H1 (cell line): Measurements from ENCODE around the gene ANO2. TPM values are rescaled to one million over a fixed set of nuclear protein-coding genes. Genes with fewer than 3 reads are reported as not detected.

Experiments used
- CTCF ChIA-PET: fragments of 300-600 bp; sonication (Branson Sonifier 250); formaldehyde crosslinking; loops from one replicate; lab custom pipeline; 2021; ENCODE audit not compliant: partially characterized antibody; lab: Charles Lee
- POLR2A ChIA-PET: fragments of 300-600 bp; sonication (Branson Sonifier 250); formaldehyde crosslinking; loops from one replicate; lab custom pipeline; 2021; ENCODE audit warnings: inconsistent platforms; ENCODE audit not compliant: partially characterized antibody; lab: Charles Lee
- DNase-seq, 2 experiments: peaks; one replicate each; pipeline versions ENCODE4 v3.0.0 to v3.0.0-alpha.2; 2010 to 2022; ENCODE audit warnings: low spot score in 2 of 2, low read depth in 1 of 2, mixed read lengths in 1 of 2
- FAIRE-seq: peaks from 2 replicates; lab custom pipeline; 2011; peaks lifted over from hg19 to GRCh38; lab: Jason Lieb, UNC
- H2AFZ ChIP-seq: 2 replicates; pipeline ENCODE4 v1.8.1; 2012; ENCODE audit warnings: low read length, inconsistent platforms
- H2AK5ac ChIP-seq: 2 replicates; pipeline ENCODE4 v1.6.1; 2013; ENCODE audit warnings: low read depth, low read length
- H2BK120ac ChIP-seq: replicated peaks from 2 replicates; pipeline ENCODE3; 2013; ENCODE audit warnings: low read depth, low read length, inconsistent platforms
- H2BK12ac ChIP-seq: 2 replicates; pipeline ENCODE4 v1.6.1; 2013; ENCODE audit warnings: low read depth, low read length
- H2BK15ac ChIP-seq: 2 replicates; pipeline ENCODE4 v1.6.1; 2013; ENCODE audit warnings: low read length
- H2BK20ac ChIP-seq: 2 replicates; pipeline ENCODE4 v1.6.1; 2013; ENCODE audit warnings: low read length
- H2BK5ac ChIP-seq: 2 replicates; pipeline ENCODE4 v1.6.1; 2013; ENCODE audit warnings: low read depth, low read length
- H3K14ac ChIP-seq: 2 replicates; pipeline ENCODE4 v1.6.1; 2013; ENCODE audit warnings: inconsistent platforms; ENCODE audit not compliant: insufficient read length
- H3K18ac ChIP-seq: 2 replicates; pipeline ENCODE4 v1.6.1; 2013; ENCODE audit warnings: low read length; ENCODE audit errors: extremely low read depth
- H3K23ac ChIP-seq: 2 replicates; pipeline ENCODE4 v1.6.1; 2013; ENCODE audit warnings: inconsistent platforms; ENCODE audit not compliant: insufficient read length
- H3K23me2 ChIP-seq: 2 replicates; pipeline ENCODE4 v1.6.1; 2013; ENCODE audit warnings: low read depth, low read length
- H3K27ac ChIP-seq: 2 replicates; pipeline ENCODE4 v1.6.1; 2011; ENCODE audit warnings: low read depth, low read length, inconsistent platforms
- H3K27me3 ChIP-seq, 4 experiments: replicated peaks in 1 of 4; 1 replicate in 1 of 4; 2 replicates in 3 of 4; pipeline versions ENCODE4 v1.6.1 to v1.8.1; 2011 to 2013; ENCODE audit warnings: low read length in 3 of 4, mild to moderate bottlenecking in 3 of 4, inconsistent platforms in 2 of 4, mixed read lengths in 2 of 4, moderate library complexity in 1 of 4; ENCODE audit not compliant: control insufficient read depth in 3 of 4, insufficient read depth in 3 of 4; ENCODE audit errors: extremely low read depth in 1 of 4
- H3K36me3 ChIP-seq, 4 experiments: 2 replicates each; pipeline versions ENCODE4 v1.6.1 to v1.8.1; 2011 to 2013; ENCODE audit warnings: mild to moderate bottlenecking in 4 of 4, low read length in 3 of 4, moderate library complexity in 2 of 4, control low read depth in 1 of 4, inconsistent platforms in 1 of 4; ENCODE audit not compliant: insufficient read depth in 4 of 4, control insufficient read depth in 2 of 4
- H3K4ac ChIP-seq: replicated peaks from 2 replicates; pipeline ENCODE3; 2013; ENCODE audit warnings: low read length, low read depth, mixed read lengths, inconsistent platforms; ENCODE audit not compliant: insufficient read length
- H3K4me1 ChIP-seq, 4 experiments: replicated peaks in 1 of 4; 1 replicate in 1 of 4; 2 replicates in 3 of 4; pipeline versions ENCODE4 v1.6.1 to v1.8.1; 2011 to 2013; ENCODE audit warnings: low read length in 3 of 4, inconsistent platforms in 2 of 4, mixed read lengths in 1 of 4; ENCODE audit not compliant: insufficient read depth in 4 of 4, control insufficient read depth in 3 of 4
- H3K4me2 ChIP-seq, 2 experiments: 2 replicates each; pipeline versions ENCODE4 v1.6.1 to v1.8.1; 2011 to 2013; ENCODE audit warnings: low read depth in 2 of 2, low read length in 2 of 2, control low read depth in 1 of 2, inconsistent platforms in 1 of 2, mild to moderate bottlenecking in 1 of 2; ENCODE audit not compliant: insufficient read depth in 1 of 2
- H3K4me3 ChIP-seq, 4 experiments: fragments of 200-600, 300-600 bp in 1 of 4; sonication (generic), shearing (Covaris generic), sonication (Bioruptor Twin) in 1 of 4; 2 replicates each; pipeline versions ENCODE4 v1.5.1 to v1.8.1; 2011 to 2016; ENCODE audit warnings: low read length in 4 of 4, low read depth in 3 of 4, control low read depth in 2 of 4, inconsistent platforms in 2 of 4, mild to moderate bottlenecking in 2 of 4, mixed read lengths in 1 of 4, moderate library complexity in 1 of 4; ENCODE audit not compliant: insufficient read depth in 2 of 4; ENCODE audit errors: extremely low read depth in 1 of 4
- H3K56ac ChIP-seq: replicated peaks from 2 replicates; pipeline ENCODE3; 2013; ENCODE audit warnings: low read depth, mild to moderate bottlenecking, mixed read lengths, low read length, inconsistent platforms; ENCODE audit not compliant: insufficient read length
- H3K79me1 ChIP-seq: 2 replicates; pipeline ENCODE4 v1.6.1; 2013; ENCODE audit warnings: low read depth, low read length, control low read depth
- H3K79me2 ChIP-seq, 2 experiments: 2 replicates each; pipeline versions ENCODE4 v1.6.1 to v1.8.1; 2012 to 2013; ENCODE audit warnings: low read length in 2 of 2, mild to moderate bottlenecking in 2 of 2, inconsistent platforms in 1 of 2; ENCODE audit not compliant: insufficient read depth in 2 of 2, control insufficient read depth in 1 of 2
- H3K9ac ChIP-seq, 4 experiments: replicated peaks in 1 of 4; 1 replicate in 1 of 4; 2 replicates in 3 of 4; pipeline versions ENCODE4 v1.6.1 to v1.8.1; 2011 to 2013; ENCODE audit warnings: low read depth in 3 of 4, low read length in 3 of 4, control low read depth in 2 of 4, mild to moderate bottlenecking in 2 of 4, moderate library complexity in 2 of 4, inconsistent platforms in 1 of 4; ENCODE audit errors: extremely low read depth in 1 of 4
- H3K9me3 ChIP-seq, 2 experiments: 2 replicates each; pipeline versions ENCODE4 v1.6.1 to v1.8.1; 2012 to 2013; ENCODE audit warnings: mild to moderate bottlenecking in 2 of 2, moderate library complexity in 2 of 2, control low read depth in 1 of 2, inconsistent platforms in 1 of 2, low read depth in 1 of 2, low read length in 1 of 2, mixed read lengths in 1 of 2; ENCODE audit not compliant: insufficient read depth in 2 of 2
- H4K20me1 ChIP-seq, 2 experiments: replicated peaks in 1 of 2; 2 replicates each; pipeline versions ENCODE3 to v1.8.1; 2011 to 2013; ENCODE audit warnings: inconsistent platforms in 2 of 2, low read length in 2 of 2, mild to moderate bottlenecking in 1 of 2; ENCODE audit not compliant: insufficient read depth in 2 of 2, control insufficient read depth in 1 of 2
- H4K5ac ChIP-seq: 2 replicates; pipeline ENCODE4 v1.6.1; 2013; ENCODE audit warnings: low read length, low read depth, mixed read lengths, inconsistent platforms; ENCODE audit not compliant: insufficient read length
- H4K8ac ChIP-seq: 2 replicates; pipeline ENCODE4 v1.8.0; 2013; ENCODE audit warnings: mild to moderate bottlenecking, moderate library complexity, low read length, inconsistent platforms; ENCODE audit not compliant: insufficient read depth; ENCODE audit errors: extremely low read depth
- H4K91ac ChIP-seq: replicated peaks from 2 replicates; pipeline ENCODE3; 2013; ENCODE audit warnings: low read length, mixed read lengths, inconsistent platforms; ENCODE audit not compliant: insufficient read length
- BRCA1 ChIP-seq: IDR thresholded peaks from 2 replicates; pipeline ENCODE4 v1.6.1; 2012; ENCODE audit warnings: low read depth, low read length, improper control_type of control experiment
- CBX5 ChIP-seq: fragments of 300-800, 300-1000 bp; sonication (generic); IDR thresholded peaks from 2 replicates; pipeline ENCODE4 v1.7.1; 2016; ENCODE audit warnings: antibody characterized with exemption, low read length, low read depth
- CHD2 ChIP-seq: IDR thresholded peaks from 2 replicates; pipeline ENCODE4 v1.6.1; 2012; ENCODE audit warnings: low read length, improper control_type of control experiment
- CTCF ChIP-seq, 3 experiments: IDR thresholded peaks; 1 replicate in 2 of 3; 2 replicates in 1 of 3; pipeline versions ENCODE4 v1.5.1 to v1.6.1; 2011; ENCODE audit warnings: low read length in 3 of 3, mild to moderate bottlenecking in 3 of 3, inconsistent platforms in 2 of 3, low read depth in 1 of 3, moderate library complexity in 1 of 3; ENCODE audit not compliant: insufficient read depth in 1 of 3; ENCODE audit errors: control extremely low read depth in 1 of 3
- GABPA ChIP-seq: IDR thresholded peaks from 2 replicates; pipeline ENCODE4 v1.6.1; 2011; ENCODE audit warnings: mild to moderate bottlenecking, low read length, moderate library complexity, borderline replicate concordance; ENCODE audit not compliant: insufficient read depth
- GTF2F1 ChIP-seq: IDR thresholded peaks from 2 replicates; pipeline ENCODE4 v1.6.1; 2012; ENCODE audit warnings: low read depth, low read length, improper control_type of control experiment, borderline replicate concordance
- POU5F1 ChIP-seq: IDR thresholded peaks from 2 replicates; pipeline ENCODE4 v1.6.1; 2011; ENCODE audit warnings: low read depth, mild to moderate bottlenecking, low read length, moderate library complexity
- SP4 ChIP-seq: IDR thresholded peaks from 2 replicates; pipeline ENCODE4 v1.6.1; 2012; ENCODE audit warnings: low read length, inconsistent platforms
- TAF1 ChIP-seq: IDR thresholded peaks from 2 replicates; pipeline ENCODE4 v1.6.1; 2011; ENCODE audit warnings: mild to moderate bottlenecking, low read depth, low read length
- TAF7 ChIP-seq: optimal IDR thresholded peaks from 2 replicates; pipeline ENCODE3; 2011; ENCODE audit warnings: low read depth, mild to moderate bottlenecking, inconsistent platforms, low read length, moderate library complexity, borderline replicate concordance
- TBP ChIP-seq: IDR thresholded peaks from 2 replicates; pipeline ENCODE4 v1.6.1; 2011; ENCODE audit warnings: low read depth, low read length, improper control_type of control experiment
- WGBS, 2 experiments: shearing (Covaris generic) in 1 of 2; methylation state at CpG; one replicate each; pipeline versions ENCODE4 v1.1.6 to v1.1.7; 2013 to 2015; ENCODE audit warnings: low lambda C conversion rate in 2 of 2, mixed read lengths in 2 of 2, inconsistent platforms in 1 of 2, low coverage in 1 of 2, missing lambda C conversion rate in 1 of 2; ENCODE audit not compliant: insufficient replicate concordance in 2 of 2, insufficient coverage in 1 of 2, insufficient read length in 1 of 2; ENCODE audit errors: extremely low coverage in 1 of 2, missing lambda C conversion rate in 1 of 2; 5-methylcytosine and 5-hydroxymethylcytosine counted together
- polyA plus RNA-seq, 7 experiments: library from polyadenylated mRNA; depleted of rRNA in 3 of 7; stranded (reverse) in 5 of 7; unstranded in 2 of 7; fragments of >200 nt in 5 of 7; fragments of 200-250 nt in 2 of 7; gene quantifications; 1 replicate in 5 of 7; 2 replicates in 1 of 7; 4 replicates in 1 of 7; pipeline versions ENCODE4 v1.2.1 to v1.2.3, GENCODE V29; 2011 to 2013; ENCODE audit warnings: missing spikeins in 2 of 7, mixed read lengths in 2 of 7
- total RNA-seq: library from RNA; stranded (reverse); fragmentation: NEBNext Ultra II Directional; extraction: Animal tissue kit (Norgen Biotek cat#: 25700); gene quantifications from 2 replicates; pipeline ENCODE4 v1.2.1, GENCODE V29; 2021

ANO2 gene
- total and polyA plus RNA-seq, 2 of the 8 experiments (the other 6 are each of a cell fraction or from before 2014, with no cell fraction given) = 1.9 to 5.5 TPM

GRCh38 chr12:5881101-5881606 is 63.9 kb downstream of the ANO2 start:
- H3K27ac ChIP-seq = no peak overlapping the region
- H3K18ac ChIP-seq = no peak overlapping the region
- H3K9ac ChIP-seq = no peak overlapping the region
- no peak overlapping the region for H3K23ac ChIP-seq
- H2AK5ac ChIP-seq = no peak overlapping the region
- no peak overlapping the region for H4K8ac ChIP-seq
- no peaks in the 10 kb centered on the region; a peak in 1 of 7 replicates for H3K27me3 ChIP-seq
- FAIRE-seq (no peak), DNase-seq (no peak)
- H3K56ac ChIP-seq = no peak overlapping the region
- no peaks in the 10 kb centered on the region for H3K79me1 ChIP-seq
- peaks cover 2% of the 10 kb centered on the region; the same call in 1 of the 2 replicates for H3K23me2 ChIP-seq
- no peaks in the 10 kb centered on the region for H3K79me2 ChIP-seq
- no peak overlapping the region for H4K91ac ChIP-seq
- H2AFZ ChIP-seq = no peak overlapping the region
- H2BK120ac ChIP-seq = no peak overlapping the region
- H3K36me3 ChIP-seq = no peaks in the 10 kb centered on the region
- H4K5ac ChIP-seq = no peak overlapping the region
- no peaks in the 10 kb centered on the region for H4K20me1 ChIP-seq
- ChIA-PET CTCF (interaction anchor here (0.9 kb wide), 1 partner anchor 14 kb away, joined by 3 read pairs; no protein-coding TSS in a partner anchor), POLR2A (no interaction called here)
- 100% methylated on average over 1 of the region's 1 CpG; no CpG with 5 or more reads in 1 of the 2 experiments for WGBS, 2 experiments
- no peak overlapping the region for H3K4me3 ChIP-seq
- H2BK20ac ChIP-seq = no peak overlapping the region
- H2BK12ac ChIP-seq = no peak overlapping the region
- H2BK5ac ChIP-seq = no peak overlapping the region
- H3K4me1 ChIP-seq = peaks cover 0 to 6% (median 2%) of the 10 kb centered on the region in 4 experiments; a peak in 3 of 7 replicates
- no peak overlapping the region for H2BK15ac ChIP-seq
- H3K14ac ChIP-seq = no peak overlapping the region
- H3K4ac ChIP-seq = no peak overlapping the region
- no peak overlapping the region for H3K4me2 ChIP-seq
- H3K9me3 ChIP-seq = no peaks in the 10 kb centered on the region
- no peak for TF ChIP-seq BRCA1
- no peak for TF ChIP-seq SP4
- no peak for TF ChIP-seq GTF2F1
- no peak for TF ChIP-seq TAF7
- TF ChIP-seq TAF1 = no peak
- no peak for TF ChIP-seq POU5F1
- TF ChIP-seq TBP = no peak
- TF ChIP-seq GABPA = no peak
- no peak for TF ChIP-seq CHD2
- TF ChIP-seq CBX5 = no peak
- no peak for TF ChIP-seq CTCF (IDR thresholded peaks at IDR 0.05; ENCODE audit: control extremely low read depth in 1 of 3, insufficient read depth in 1 of 3, low read depth in 1 of 3, low read length in 3 of 3)
